Aorta (tissue), 5 donors: Measurements from ENCODE around the gene OR6C74. TPM values are rescaled to one million over a fixed set of nuclear protein-coding genes. Genes with fewer than 3 reads are reported as not detected.

Experiments
- ATAC-seq: fragments of 200-7000 bp; cut with Tn5 transposase; one replicate; pipeline ENCODE4 v1.9.1; 2022; ENCODE audit warnings: moderate library complexity; ENCODE audit not compliant: low FRiP score
- DNase-seq, 2 donors: peaks; one replicate each; pipeline ENCODE4 v3.0.0-alpha.2; 2020
- H3K27ac ChIP-seq, 2 donors: one replicate each; pipeline ENCODE4 v1.5.1; 2013; ENCODE audit warnings: low read length in 2 of 2, mild to moderate bottlenecking in 2 of 2, moderate library complexity in 2 of 2, control low read depth in 1 of 2, inconsistent platforms in 1 of 2, low read depth in 1 of 2
- H3K27me3 ChIP-seq, 2 donors: one replicate each; pipeline ENCODE4 v1.6.1; 2013; ENCODE audit warnings: control low read depth in 1 of 2, low read length in 1 of 2, mild to moderate bottlenecking in 1 of 2, moderate library complexity in 1 of 2; ENCODE audit not compliant: insufficient read depth in 2 of 2, control insufficient read depth in 1 of 2
- H3K36me3 ChIP-seq, 2 donors: one replicate each; pipeline ENCODE4 v1.6.1; 2013; ENCODE audit warnings: control low read depth in 1 of 2, low read length in 1 of 2, mild to moderate bottlenecking in 1 of 2; ENCODE audit not compliant: insufficient read depth in 2 of 2, control insufficient read depth in 1 of 2
- H3K4me1 ChIP-seq, 2 donors: one replicate each; pipeline ENCODE4 v1.6.1; 2013; ENCODE audit warnings: low read length in 2 of 2, control low read depth in 1 of 2, mild to moderate bottlenecking in 1 of 2, moderate library complexity in 1 of 2; ENCODE audit not compliant: insufficient read depth in 2 of 2, control insufficient read depth in 1 of 2
- H3K4me3 ChIP-seq, 2 donors: one replicate each; pipeline ENCODE4 v1.5.1; 2013; ENCODE audit warnings: low read length in 2 of 2, control low read depth in 1 of 2, mild to moderate bottlenecking in 1 of 2
- H3K9me3 ChIP-seq: one replicate; pipeline ENCODE4 v1.6.1; 2013; ENCODE audit warnings: mild to moderate bottlenecking, low read length; ENCODE audit not compliant: control insufficient read depth
- WGBS, 2 donors: extraction: QIAGEN DNeasy Blood & Tissue Kit; methylation state at CpG; one replicate each; pipeline ENCODE4 v1.1.7; 2013; 5-methylcytosine and 5-hydroxymethylcytosine counted together
- intact Hi-C, 2 donors: fragments of 100-400 bp; cut with DNase I; formaldehyde crosslinking; loops; one replicate each; pipeline versions ENCODE4 v1.14.2 to v1.15.0; 2022
- long read RNA-seq, 2 donors: library from polyadenylated mRNA; unstranded; transcript quantifications; one replicate each; pipeline ENCODE4 v2.0.0, GENCODE V29; 2020 to 2021
- polyA plus RNA-seq, 2 donors: library from polyadenylated mRNA; stranded (reverse); fragments of 200-250 nt; gene quantifications; one replicate each; pipeline ENCODE4 v1.2.3, GENCODE V29; 2013
- total RNA-seq, 2 donors: library from RNA; stranded (reverse); fragmentation: NEBNext Ultra II Directional; extraction: Animal tissue kit (Norgen Biotek cat#: 25700); gene quantifications; one replicate each; pipeline ENCODE4 v1.2.1, GENCODE V29; 2021
- donor health status: healthy with polysubstance abuse.
- donor health status: Bipolar disorder and iron deficiency.
- donor health status: DM: no; HTN: no; CAD: no.
- donor health status: DM: no; HTN: no; CAD: no.
- donor health status: DM: yes; HTN: yes; CAD: no.

OR6C74 gene
- not detected for total RNA-seq
- polyA plus RNA-seq, result not detected
- long read RNA-seq, donor 1, result 0 reads
- long read RNA-seq, donor 2, result 0 reads

DNA sequence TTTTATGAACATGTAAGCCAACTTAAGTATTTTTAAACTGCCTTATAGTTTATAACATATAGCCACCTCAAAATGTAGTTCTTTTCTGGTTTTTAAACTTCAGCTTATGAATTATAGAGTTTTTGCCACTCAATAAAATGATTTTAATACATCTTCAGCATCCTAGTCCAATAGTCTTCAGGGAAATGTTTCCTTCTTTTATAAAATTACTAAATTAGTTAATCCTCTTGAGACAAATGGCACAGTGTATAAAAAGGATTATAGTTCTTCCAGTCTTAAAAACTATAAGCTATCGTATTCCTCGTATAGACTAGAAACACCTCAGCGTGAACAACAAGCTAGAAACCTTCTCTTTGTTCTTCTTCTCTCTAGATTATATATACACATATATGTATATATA lies at the start of gene OR6C74:
OR6C74 (plus strand) TSS at position 301 of the 400 bp plus-strand sequence. CDS start 2,679 bp downstream, outside the sequence.
- H3K4me3 ChIP-seq, result no peak within 1 kb of the TSS
- no peaks in the 10 kb centered on the region for H3K4me1 ChIP-seq
- H3K9me3 ChIP-seq, result no peaks in the 10 kb centered on the region
- no peak for DNase-seq
- no peaks in the 10 kb centered on the region for H3K36me3 ChIP-seq
- WGBS, 2 donors, result 91 to 93% methylated on average over 3 of the region's 3 CpGs
- H3K27ac ChIP-seq, result no peak within 1 kb of the TSS
- no peak for ATAC-seq
- no peaks in the 10 kb centered on the region for H3K27me3 ChIP-seq
- intact Hi-C loops, result no loop called here

- Histone ChIP-seq H3K4me3 (no peak within 1 kb of the TSS), H3K27ac (no peak within 1 kb of the TSS), H3K27me3 (no peaks in the 10 kb centered on the region), H3K9me3 (no peaks in the 10 kb centered on the region), H3K36me3 (no peaks in the 10 kb centered on the region), H3K4me1 (no peaks in the 10 kb centered on the region)
- ATAC-seq (no peak), DNase-seq (no peak)
- 82 to 84% methylated on average over 2 of the region's 2 CpGs for WGBS, 2 donors
- intact Hi-C loops, result no loop called here
These were observed 23.7 kb upstream of the OR6C74 start, which contains the start of gene OR10A7 for GRCh38 chr12:55220725-55221124. Gene OR10A7, plus strand, starts transcription at chr12:55221025. Its CDS starts 0 bp downstream, at chr12:55221025.

GRCh38 chr12:55226523-55226922 lies 17.9 kb upstream of the OR6C74 start:
- Histone ChIP-seq H3K4me3 (no peak overlapping the region), H3K27ac (no peak overlapping the region), H3K36me3 (no peaks in the 10 kb centered on the region), H3K9me3 (no peaks in the 10 kb centered on the region), H3K4me1 (no peaks in the 10 kb centered on the region), H3K27me3 (no peaks in the 10 kb centered on the region)
- intact Hi-C loops, result no loop called here
- ATAC-seq (no peak), DNase-seq (no peak)
- 44 to 47% methylated on average over 1 of the region's 1 CpG for WGBS, 2 donors

- intact Hi-C loops, result no loop called here
- WGBS, 2 donors, result 36 to 40% methylated on average over 3 of the region's 3 CpGs
These were observed 16.8 kb upstream of the OR6C74 start for GRCh38 chr12:55227643-55228042.

GRCh38 chr12:55246159-55246558 lies 1.8 kb downstream of the OR6C74 start:
- no peaks in the 10 kb centered on the region for H3K27me3 ChIP-seq
- no peaks in the 10 kb centered on the region for H3K36me3 ChIP-seq
- DNase-seq (no peak), ATAC-seq (no peak)
- no peak overlapping the region for H3K4me3 ChIP-seq
- intact Hi-C loops, result no loop called here
- no peaks in the 10 kb centered on the region for H3K4me1 ChIP-seq
- WGBS, 2 donors, result 42 to 52% methylated on average over 1 of the region's 1 CpG
- H3K9me3 ChIP-seq, result no peaks in the 10 kb centered on the region
- no peak overlapping the region for H3K27ac ChIP-seq

More at GRCh38 chr12:55227643-55228042, 16.8 kb upstream of the OR6C74 start:
- no peaks in the 10 kb centered on the region for H3K36me3 ChIP-seq
- H3K9me3 ChIP-seq, result no peaks in the 10 kb centered on the region
- no peaks in the 10 kb centered on the region for H3K27me3 ChIP-seq
- H3K4me3 ChIP-seq, result no peak overlapping the region
- H3K27ac ChIP-seq, result no peak overlapping the region
- no peaks in the 10 kb centered on the region for H3K4me1 ChIP-seq
- ATAC-seq (no peak), DNase-seq (no peak)

DNA sequence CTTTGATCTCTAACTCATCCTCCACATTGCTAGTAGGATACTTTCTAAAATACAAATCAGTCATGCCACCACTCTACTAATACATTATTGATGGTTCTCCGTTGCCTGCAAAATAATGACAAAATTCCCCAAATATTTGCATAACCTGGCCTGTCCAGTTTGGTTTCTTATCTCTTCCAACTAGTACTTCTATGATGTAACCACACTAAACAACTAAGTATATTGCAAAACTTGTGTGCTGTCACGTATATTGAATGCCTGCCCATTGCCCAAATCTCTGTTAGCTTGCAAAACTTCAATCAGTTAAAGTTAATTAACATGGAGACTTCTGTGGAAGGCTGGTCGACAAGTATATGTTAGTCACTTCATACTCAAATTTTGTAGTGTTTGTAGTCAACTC lies 6.5 kb downstream of the OR6C74 start:
- Histone ChIP-seq H3K4me3 (no peak overlapping the region), H3K4me1 (no peaks in the 10 kb centered on the region), H3K9me3 (no peaks in the 10 kb centered on the region), H3K36me3 (no peaks in the 10 kb centered on the region), H3K27me3 (no peaks in the 10 kb centered on the region), H3K27ac (no peak overlapping the region)
- intact Hi-C loops, result no loop called here
- 52 to 63% methylated on average over 3 of the region's 3 CpGs for WGBS, 2 donors
- ATAC-seq, result no peak
- DNase-seq, result no peak

GRCh38 chr12:55253281-55253680 lies 8.9 kb downstream of the OR6C74 start:
- no peaks in the 10 kb centered on the region for H3K36me3 ChIP-seq
- intact Hi-C loops, result no loop called here

GRCh38 chr12:55256831-55257230 lies 12.4 kb downstream of the OR6C74 start:
- peaks cover 2% of the 10 kb centered on the region for H3K9me3 ChIP-seq
- no peak overlapping the region for H3K4me3 ChIP-seq
- 91 to 92% methylated on average over 4 of the region's 4 CpGs for WGBS, 2 donors
- no peaks in the 10 kb centered on the region for H3K4me1 ChIP-seq
- intact Hi-C loops, result no loop called here
- ATAC-seq (no peak), DNase-seq (no peak)
- H3K36me3 ChIP-seq, result no peaks in the 10 kb centered on the region
- no peak overlapping the region for H3K27ac ChIP-seq
- no peaks in the 10 kb centered on the region for H3K27me3 ChIP-seq

More at GRCh38 chr12:55253281-55253680, 8.9 kb downstream of the OR6C74 start:
- H3K27ac ChIP-seq, result no peak overlapping the region
- H3K4me1 ChIP-seq, result no peaks in the 10 kb centered on the region
- H3K9me3 ChIP-seq, result peaks cover 2% of the 10 kb centered on the region
- ATAC-seq (no peak), DNase-seq (no peak)
- no peak overlapping the region for H3K4me3 ChIP-seq
- H3K27me3 ChIP-seq, result no peaks in the 10 kb centered on the region

GRCh38 chr12:55258303-55258702 lies 13.9 kb downstream of the OR6C74 start:
- peaks cover 2% of the 10 kb centered on the region for H3K9me3 ChIP-seq
- no peak overlapping the region for H3K27ac ChIP-seq
- H3K27me3 ChIP-seq, result peaks cover 0 to 2% of the 10 kb centered on the region in 2 donors
- H3K36me3 ChIP-seq, result no peaks in the 10 kb centered on the region
- WGBS, 2 donors, result 50 to 61% methylated on average over 2 of the region's 2 CpGs
- intact Hi-C loops, result no loop called here
- ATAC-seq, result no peak
- H3K4me1 ChIP-seq, result no peaks in the 10 kb centered on the region
- DNase-seq, result no peak
- H3K4me3 ChIP-seq, result no peak overlapping the region
